Measurements from ENCODE around the gene ME3. TPM values are rescaled to one million over a fixed set of nuclear protein-coding genes. Genes with fewer than 3 reads are reported as not detected.
"Not testable (repeated sequence)": the region's sequence is repeated elsewhere in the genome, so short reads cannot be mapped to it uniquely, and the experiment has no call there.

ME3 gene
- total RNA-seq, 6 experiments from 2014 or later, result 1.9 to 8.5 (median 4.6) TPM

DNA sequence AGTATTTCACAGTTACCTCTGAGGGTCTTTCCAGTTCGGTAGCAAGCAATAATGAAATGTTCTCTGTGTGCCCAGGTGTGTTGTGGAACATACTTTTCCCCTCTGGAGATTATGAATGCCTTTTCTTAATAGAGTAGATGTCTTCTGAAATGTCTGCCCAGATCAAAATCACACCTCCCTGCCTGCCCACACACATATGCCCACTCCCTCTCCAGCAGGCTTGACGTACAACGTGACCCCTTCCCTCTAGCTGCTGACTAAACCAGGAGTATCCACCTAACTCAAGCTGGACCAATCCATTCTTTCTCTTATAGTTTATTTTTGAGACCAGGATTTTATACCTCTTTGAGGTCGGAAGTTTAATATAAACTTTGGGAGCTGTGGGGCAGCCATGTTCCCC, 48.7 kb downstream of the ME3 start:
- H3K4me1 ChIP-seq, result no peaks in the 10 kb centered on the region
- WGBS (ENCODE audit: insufficient coverage, low coverage, low lambda C conversion rate, missing lambda C conversion rate), result 76% methylated on average over 4 of the region's 4 CpGs
- H3K27me3 ChIP-seq, result no peaks in the 10 kb centered on the region
- no peak for TF ChIP-seq CTCF (IDR thresholded peaks at IDR 0.05)
- no peak for TF ChIP-seq POLR2A (IDR thresholded peaks at IDR 0.05)
- DNase-seq (no peak), ATAC-seq (no peak)
- H3K9me3 ChIP-seq, result no peaks in the 10 kb centered on the region
- H3K36me3 ChIP-seq, result no peaks in the 10 kb centered on the region
- no peak overlapping the region for H3K27ac ChIP-seq
- intact Hi-C loops (cut with DNase I), result no loop called here
- H3K4me3 ChIP-seq, result no peak overlapping the region

GRCh38 chr11:86623041-86623621, 49.3 kb downstream of the ME3 start:
- DNase-seq (no peak), ATAC-seq (no peak)
- 64% methylated on average over 2 of the region's 4 CpGs for WGBS (ENCODE audit: insufficient coverage, low coverage, low lambda C conversion rate, missing lambda C conversion rate)
- H3K36me3 ChIP-seq, result no peaks in the 10 kb centered on the region
- H3K27ac ChIP-seq, result no peak overlapping the region
- no peaks in the 10 kb centered on the region for H3K27me3 ChIP-seq
- TF ChIP-seq POLR2A (IDR thresholded peaks at IDR 0.05), result no peak
- no peak for TF ChIP-seq CTCF (IDR thresholded peaks at IDR 0.05)
- H3K4me1 ChIP-seq, result no peaks in the 10 kb centered on the region
- no peaks in the 10 kb centered on the region for H3K9me3 ChIP-seq
- H3K4me3 ChIP-seq, result no peak overlapping the region
- intact Hi-C loops (cut with DNase I), result no loop called here

- TF ChIP-seq POLR2A (IDR thresholded peaks at IDR 0.05) (no peak), CTCF (IDR thresholded peaks at IDR 0.05) (no peak)
- no peak for DNase-seq
- H3K9me3 ChIP-seq, result no peaks in the 10 kb centered on the region
- no peak for ATAC-seq
- no peak overlapping the region for H3K27ac ChIP-seq
- no peak overlapping the region for H3K4me3 ChIP-seq
- 87% methylated on average over 3 of the region's 3 CpGs for WGBS (ENCODE audit: insufficient coverage, low coverage, low lambda C conversion rate, missing lambda C conversion rate)
- no peaks in the 10 kb centered on the region for H3K4me1 ChIP-seq
- H3K36me3 ChIP-seq, result no peaks in the 10 kb centered on the region
- intact Hi-C loops (cut with DNase I), result no loop called here
- no peaks in the 10 kb centered on the region for H3K27me3 ChIP-seq
Observed at GRCh38 chr11:86621854-86622253, 50.6 kb downstream of the ME3 start.

GRCh38 chr11:86620891-86621521, 51.4 kb downstream of the ME3 start:
- H3K4me3 ChIP-seq, result no peak overlapping the region
- no peaks in the 10 kb centered on the region for H3K36me3 ChIP-seq
- H3K27ac ChIP-seq, result no peak overlapping the region
- H3K9me3 ChIP-seq, result no peaks in the 10 kb centered on the region
- no peaks in the 10 kb centered on the region for H3K4me1 ChIP-seq
- 75% methylated on average over 2 of the region's 2 CpGs for WGBS (ENCODE audit: insufficient coverage, low coverage, low lambda C conversion rate, missing lambda C conversion rate)
- TF ChIP-seq POLR2A (IDR thresholded peaks at IDR 0.05), result no peak
- no peak for TF ChIP-seq CTCF (IDR thresholded peaks at IDR 0.05)
- no peaks in the 10 kb centered on the region for H3K27me3 ChIP-seq
- no peak for ATAC-seq
- intact Hi-C loops (cut with DNase I), result no loop called here
- no peak for DNase-seq

DNA sequence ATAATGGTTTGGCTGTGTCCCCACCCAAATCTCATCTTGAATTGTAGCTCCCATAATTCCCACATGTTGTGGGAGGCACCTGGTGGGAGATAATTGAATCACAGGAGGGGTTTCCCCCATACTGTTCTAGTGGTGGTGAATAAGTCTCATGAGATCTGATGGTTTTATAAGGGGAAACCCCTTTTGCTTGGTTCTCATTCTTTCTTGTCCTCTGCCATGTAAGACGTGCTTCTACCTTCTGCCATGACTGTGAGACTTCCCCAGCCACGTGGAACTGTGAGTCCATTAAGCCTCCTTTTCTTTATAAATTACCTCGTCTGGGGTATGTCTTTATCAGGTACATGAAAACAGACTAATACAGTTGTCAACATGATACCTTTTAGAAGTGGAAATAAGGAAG, 53.0 kb downstream of the ME3 start:
- not testable (repeated sequence) for H3K27me3 ChIP-seq, ATAC-seq, H3K36me3 ChIP-seq, H3K9me3 ChIP-seq, DNase-seq, H3K4me3 ChIP-seq, H3K4me1 ChIP-seq, H3K27ac ChIP-seq
- intact Hi-C loops (cut with DNase I), result loop anchor here in 1 of 2 donors (10.0 kb wide), 1 partner anchor 165 kb away; no protein-coding TSS in a partner anchor
- 81% methylated on average over 3 of the region's 3 CpGs for WGBS (ENCODE audit: insufficient coverage, low coverage, low lambda C conversion rate, missing lambda C conversion rate)

Data from right lobe of liver (tissue), 6 donors.